PC-3 (cell line): ENCODE measurements around the gene ZFP36L1.

Experiments used
- EZH2 ChIP-seq: fragments of 300-600 bp; sonication (generic); IDR thresholded peaks from one replicate; pipeline ENCODE4 v1.6.1; 2017; ENCODE audit warnings: antibody characterized with exemption, mild to moderate bottlenecking, low read length; ENCODE audit not compliant: unreplicated experiment
- TF ChIP-seq, protein P1 (sequence below): fragments of 300-600 bp; sonication (generic); conservative IDR thresholded peaks from 2 replicates; pipeline ENCODE4 v1.5.1; 2017; ENCODE audit warnings: antibody characterized with exemption, low read depth, mild to moderate bottlenecking, low read length

- TF ChIP-seq, protein P1, sequence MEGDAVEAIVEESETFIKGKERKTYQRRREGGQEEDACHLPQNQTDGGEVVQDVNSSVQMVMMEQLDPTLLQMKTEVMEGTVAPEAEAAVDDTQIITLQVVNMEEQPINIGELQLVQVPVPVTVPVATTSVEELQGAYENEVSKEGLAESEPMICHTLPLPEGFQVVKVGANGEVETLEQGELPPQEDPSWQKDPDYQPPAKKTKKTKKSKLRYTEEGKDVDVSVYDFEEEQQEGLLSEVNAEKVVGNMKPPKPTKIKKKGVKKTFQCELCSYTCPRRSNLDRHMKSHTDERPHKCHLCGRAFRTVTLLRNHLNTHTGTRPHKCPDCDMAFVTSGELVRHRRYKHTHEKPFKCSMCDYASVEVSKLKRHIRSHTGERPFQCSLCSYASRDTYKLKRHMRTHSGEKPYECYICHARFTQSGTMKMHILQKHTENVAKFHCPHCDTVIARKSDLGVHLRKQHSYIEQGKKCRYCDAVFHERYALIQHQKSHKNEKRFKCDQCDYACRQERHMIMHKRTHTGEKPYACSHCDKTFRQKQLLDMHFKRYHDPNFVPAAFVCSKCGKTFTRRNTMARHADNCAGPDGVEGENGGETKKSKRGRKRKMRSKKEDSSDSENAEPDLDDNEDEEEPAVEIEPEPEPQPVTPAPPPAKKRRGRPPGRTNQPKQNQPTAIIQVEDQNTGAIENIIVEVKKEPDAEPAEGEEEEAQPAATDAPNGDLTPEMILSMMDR = peak; percentile 12; the same call in 1 of the 2 replicates
- TF ChIP-seq EZH2 = no peak
Observed at GRCh38 chr14:68816943-68817430, 24.1 kb upstream of the ZFP36L1 start.
